PC-3 (cell line): Measurements from ENCODE around the gene C1orf198. TPM values are rescaled to one million over a fixed set of nuclear protein-coding genes. Genes with fewer than 3 reads are reported as not detected.

Source experiments
- ATAC-seq: fragments of 200-7000 bp; cut with Tn5 transposase; 2 replicates; pipeline ENCODE4 v1.9.1; 2020; ENCODE audit warnings: mild to moderate bottlenecking, moderate library complexity
- BruUV-seq: library from RNA; stranded (reverse); fragments of 400-500 nt; replicated peaks from 2 replicates; lab custom pipeline; 2021; lab: Mats Ljungman, UMichigan
- CTCF ChIA-PET: fragments of 300-600 bp; sonication (Branson Sonifier 250); formaldehyde crosslinking; loops from one replicate; lab custom pipeline; 2022; ENCODE audit warnings: antibody characterized with exemption; lab: Charles Lee
- POLR2A ChIA-PET: fragments of 300-600 bp; sonication (Branson Sonifier 250); formaldehyde crosslinking; loops from one replicate; lab custom pipeline; 2022; ENCODE audit warnings: antibody characterized with exemption; ENCODE audit not compliant: unreplicated experiment; lab: Charles Lee
- DNase-seq: peaks from one replicate; pipeline ENCODE4 v3.0.0-alpha.2; 2015
- H2AFZ ChIP-seq: fragments of 300-600 bp; sonication (generic); 2 replicates; pipeline ENCODE4 v1.6.0; 2016; ENCODE audit warnings: antibody characterized with exemption, low read length
- H3F3A ChIP-seq: fragments of 300-600 bp; sonication (generic); one replicate; pipeline ENCODE4 v1.6.0; 2017; ENCODE audit warnings: antibody characterized with exemption, low read length, control low read depth, mild to moderate bottlenecking; ENCODE audit not compliant: unreplicated experiment
- H3K27ac ChIP-seq: fragments of 300-600 bp; sonication (generic); 2 replicates; pipeline ENCODE4 v1.5.1; 2016; ENCODE audit warnings: mild to moderate bottlenecking, low read length
- H3K27me3 ChIP-seq: fragments of 300-600 bp; sonication (generic); 2 replicates; pipeline ENCODE4 v1.6.1; 2016; ENCODE audit warnings: low read length, mixed read lengths
- H3K36me3 ChIP-seq: fragments of 300-600 bp; sonication (generic); 2 replicates; pipeline ENCODE4 v1.6.1; 2016; ENCODE audit warnings: low read depth, mixed run types, low read length, mixed read lengths
- H3K4me1 ChIP-seq: fragments of 300-600 bp; sonication (generic); 2 replicates; pipeline ENCODE4 v1.5.1; 2016; ENCODE audit warnings: low read length; ENCODE audit not compliant: insufficient read depth
- H3K4me2 ChIP-seq: fragments of 300-600 bp; sonication (generic); 2 replicates; pipeline ENCODE4 v1.6.0; 2016; ENCODE audit warnings: low read length
- H3K4me3 ChIP-seq: fragments of 300-600 bp; sonication (generic); 2 replicates; pipeline ENCODE4 v1.5.1; 2016; ENCODE audit warnings: mild to moderate bottlenecking, low read length, mixed read lengths
- H3K79me2 ChIP-seq: fragments of 300-600 bp; sonication (generic); 2 replicates; pipeline ENCODE4 v1.6.1; 2017; ENCODE audit warnings: low read length, mixed read lengths
- H3K9ac ChIP-seq: fragments of 300-600 bp; sonication (generic); 2 replicates; pipeline ENCODE4 v1.6.0; 2016; ENCODE audit warnings: mild to moderate bottlenecking, low read length
- H3K9me2 ChIP-seq: fragments of 300-600 bp; sonication (generic); replicated peaks from 2 replicates; pipeline ENCODE4 v1.6.1; 2016; ENCODE audit warnings: mixed run types, low read length, mixed read lengths
- H3K9me3 ChIP-seq: fragments of 300-600 bp; sonication (generic); 2 replicates; pipeline ENCODE4 v1.6.1; 2016; ENCODE audit warnings: low read length, mixed read lengths
- H4K20me1 ChIP-seq: fragments of 300-600 bp; sonication (generic); 2 replicates; pipeline ENCODE4 v1.6.1; 2016; ENCODE audit warnings: low read length, mixed read lengths
- EZH2 ChIP-seq: fragments of 300-600 bp; sonication (generic); IDR thresholded peaks from one replicate; pipeline ENCODE4 v1.6.1; 2017; ENCODE audit warnings: antibody characterized with exemption, mild to moderate bottlenecking, low read length; ENCODE audit not compliant: unreplicated experiment
- EZH2phosphoT487 ChIP-seq: fragments of 300-600 bp; sonication (generic); IDR thresholded peaks from 2 replicates; pipeline ENCODE4 v1.6.1; 2018; ENCODE audit warnings: mild to moderate bottlenecking, antibody characterized with exemption, low read length, borderline replicate concordance
- intact Hi-C: fragments of 100-400 bp; cut with micrococcal nuclease; formaldehyde crosslinking; loops from 2 replicates; pipeline ENCODE4 v1.9.0; 2023
- total RNA-seq: library from RNA; depleted of rRNA; stranded (reverse); fragments of >200 nt; gene quantifications from 2 replicates; pipeline ENCODE4 v1.2.3, GENCODE V29; 2014
- TF ChIP-seq, protein P1 (sequence below): fragments of 300-600 bp; sonication (generic); conservative IDR thresholded peaks from 2 replicates; pipeline ENCODE4 v1.5.1; 2017; ENCODE audit warnings: antibody characterized with exemption, low read depth, mild to moderate bottlenecking, low read length

C1orf198 gene
- total RNA-seq, 1 experiment from 2014 or later: 24.8 TPM

DNA sequence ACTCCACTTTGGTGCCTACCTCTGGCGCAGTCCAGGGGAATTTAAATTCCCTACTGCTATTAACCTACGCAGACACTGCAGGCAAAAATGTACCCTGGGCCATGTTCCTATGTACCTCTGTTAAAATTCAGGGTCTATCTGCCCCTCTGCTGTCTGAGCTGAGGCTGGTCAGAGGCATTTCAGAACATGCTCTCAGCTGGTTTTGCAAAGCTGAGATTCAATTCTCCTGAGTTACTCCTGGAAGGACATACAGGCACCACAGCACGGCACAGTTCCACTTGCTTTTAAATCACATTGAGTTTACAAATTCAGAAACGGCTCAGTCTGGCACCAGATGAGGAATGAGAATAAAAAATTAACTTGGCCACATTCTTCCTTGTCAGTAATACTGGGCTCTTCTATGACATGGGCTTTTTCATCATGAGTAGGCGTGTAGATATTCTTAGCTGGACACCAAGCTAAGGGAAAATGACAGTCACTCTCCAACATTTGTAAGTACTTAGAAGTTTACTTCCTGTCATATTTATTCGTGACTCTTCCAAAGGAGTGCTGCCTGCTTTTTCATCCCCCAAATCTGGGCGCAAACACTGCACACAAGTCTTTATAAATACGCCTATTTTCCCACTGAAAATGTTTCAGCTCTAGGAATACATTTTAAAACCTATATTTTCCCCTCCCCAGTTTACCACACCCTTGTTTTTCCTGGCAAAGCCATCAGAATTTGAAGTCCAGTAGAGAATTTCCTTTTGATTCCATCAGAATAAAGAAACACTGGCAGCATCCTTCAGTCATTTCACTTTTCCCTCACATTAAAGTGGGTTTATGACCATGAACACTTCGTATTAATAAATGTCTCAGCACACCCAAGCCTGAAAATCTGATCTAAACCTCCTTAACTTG is 1.9 kb downstream of the C1orf198 start:
- BruUV-seq: no TSS peak
- DNase-seq: no peak
- Histone ChIP-seq H3K4me1 (peaks cover 41% of the 10 kb centered on the region), H3K4me3 (peak overlapping the region; percentile 98), H3K9me3 (no peaks in the 10 kb centered on the region), H3K79me2 (peaks cover 61% of the 10 kb centered on the region), H4K20me1 (no peaks in the 10 kb centered on the region), H3K27me3 (no peaks in the 10 kb centered on the region), H3K36me3 (no peaks in the 10 kb centered on the region), H3F3A (no peaks in the 10 kb centered on the region), H2AFZ (no peak overlapping the region), H3K4me2 (peak overlapping the region; percentile 94), H3K27ac (no peak overlapping the region), H3K9me2 (no peaks in the 10 kb centered on the region), H3K9ac (no peak overlapping the region)
- ChIA-PET CTCF (interaction anchor here (0.6 kb wide), 1 partner anchor 225 kb away, joined by 3 read pairs; no protein-coding TSS in a partner anchor), POLR2A (interaction anchor here (0.6 kb wide), 1 partner anchor 36 kb away, joined by 8 read pairs; no protein-coding TSS in a partner anchor)
- TF ChIP-seq EZH2 (no peak), EZH2phosphoT487 (no peak)
- TF ChIP-seq, protein P1, sequence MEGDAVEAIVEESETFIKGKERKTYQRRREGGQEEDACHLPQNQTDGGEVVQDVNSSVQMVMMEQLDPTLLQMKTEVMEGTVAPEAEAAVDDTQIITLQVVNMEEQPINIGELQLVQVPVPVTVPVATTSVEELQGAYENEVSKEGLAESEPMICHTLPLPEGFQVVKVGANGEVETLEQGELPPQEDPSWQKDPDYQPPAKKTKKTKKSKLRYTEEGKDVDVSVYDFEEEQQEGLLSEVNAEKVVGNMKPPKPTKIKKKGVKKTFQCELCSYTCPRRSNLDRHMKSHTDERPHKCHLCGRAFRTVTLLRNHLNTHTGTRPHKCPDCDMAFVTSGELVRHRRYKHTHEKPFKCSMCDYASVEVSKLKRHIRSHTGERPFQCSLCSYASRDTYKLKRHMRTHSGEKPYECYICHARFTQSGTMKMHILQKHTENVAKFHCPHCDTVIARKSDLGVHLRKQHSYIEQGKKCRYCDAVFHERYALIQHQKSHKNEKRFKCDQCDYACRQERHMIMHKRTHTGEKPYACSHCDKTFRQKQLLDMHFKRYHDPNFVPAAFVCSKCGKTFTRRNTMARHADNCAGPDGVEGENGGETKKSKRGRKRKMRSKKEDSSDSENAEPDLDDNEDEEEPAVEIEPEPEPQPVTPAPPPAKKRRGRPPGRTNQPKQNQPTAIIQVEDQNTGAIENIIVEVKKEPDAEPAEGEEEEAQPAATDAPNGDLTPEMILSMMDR: no peak
- intact Hi-C loops: loop anchor here (1.0 to 2.0 kb wide), 3 partner anchors 17 to 112 kb away; partner anchors contain the start of genes ARV1 and TTC13
- no peak for ATAC-seq

- Histone ChIP-seq H3K27me3 (no peaks in the 10 kb centered on the region), H3K9me3 (no peaks in the 10 kb centered on the region), H3K9me2 (no peaks in the 10 kb centered on the region), H3K4me1 (peaks cover 41% of the 10 kb centered on the region), H3K79me2 (peaks cover 73% of the 10 kb centered on the region), H2AFZ (no peak overlapping the region), H4K20me1 (no peaks in the 10 kb centered on the region), H3F3A (no peaks in the 10 kb centered on the region), H3K4me2 (no peak overlapping the region), H3K9ac (no peak overlapping the region), H3K27ac (no peak overlapping the region), H3K36me3 (no peaks in the 10 kb centered on the region), H3K4me3 (no peak overlapping the region)
- no TSS peak for BruUV-seq
- ATAC-seq (no peak), DNase-seq (no peak)
- ChIA-PET CTCF (no interaction called here), POLR2A (no interaction called here)
- TF ChIP-seq, protein P1: no peak
- TF ChIP-seq EZH2: no peak
- no peak for TF ChIP-seq EZH2phosphoT487
- intact Hi-C loops: no loop called here
Measured at GRCh38 chr1:230865062-230865817, 3.1 kb downstream of the C1orf198 start.
